Endodermal cell (in vitro differentiated cells): ENCODE results near the gene COX4I2. TPM values are rescaled to one million over a fixed set of nuclear protein-coding genes. Genes with fewer than 3 reads are reported as not detected.

Experiments
- DNase-seq: peaks from one replicate; pipeline ENCODE4 v3.0.0-alpha.2; 2017
- H3K27ac ChIP-seq: 2 replicates; pipeline ENCODE4 v1.5.1; 2013; ENCODE audit warnings: mild to moderate bottlenecking, low read depth, low read length, moderate library complexity
- H3K27me3 ChIP-seq: 2 replicates; pipeline ENCODE4 v1.6.1; 2013; ENCODE audit warnings: mild to moderate bottlenecking, low read length, moderate library complexity; ENCODE audit not compliant: insufficient read depth, control insufficient read depth, poor library complexity, severe bottlenecking
- H3K36me3 ChIP-seq: 2 replicates; pipeline ENCODE4 v1.7.0; 2013; ENCODE audit warnings: mild to moderate bottlenecking, low read length, moderate library complexity; ENCODE audit not compliant: control insufficient read depth, insufficient read depth
- H3K4me1 ChIP-seq: one replicate; pipeline ENCODE4 v1.7.0; 2013; ENCODE audit warnings: low read length; ENCODE audit not compliant: control insufficient read depth, insufficient read depth
- H3K4me3 ChIP-seq: 2 replicates; pipeline ENCODE4 v1.5.1; 2013; ENCODE audit warnings: mild to moderate bottlenecking, low read length, moderate library complexity
- H3K9ac ChIP-seq: 2 replicates; pipeline ENCODE4 v1.6.1; 2013; ENCODE audit warnings: mild to moderate bottlenecking, low read length, moderate library complexity; ENCODE audit not compliant: poor library complexity, severe bottlenecking; ENCODE audit errors: extremely low read depth
- H3K9me3 ChIP-seq: 2 replicates; pipeline ENCODE4 v1.6.1; 2013; ENCODE audit warnings: mild to moderate bottlenecking, low read length, moderate library complexity; ENCODE audit not compliant: control insufficient read depth
- H3K27ac Mint-ChIP-seq: 2 replicates; pipeline ENCODE4 v1.8.0; 2020; ENCODE audit warnings: mixed read lengths
- H3K27me3 Mint-ChIP-seq: 2 replicates; pipeline ENCODE4 v1.8.0; 2021; ENCODE audit warnings: mild to moderate bottlenecking, mixed read lengths; ENCODE audit not compliant: insufficient read depth
- H3K36me3 Mint-ChIP-seq: 2 replicates; pipeline ENCODE4 v1.8.0; 2020; ENCODE audit warnings: low read depth, mixed read lengths
- H3K4me1 Mint-ChIP-seq: 2 replicates; pipeline ENCODE4 v1.8.0; 2020; ENCODE audit warnings: mixed read lengths
- H3K4me3 Mint-ChIP-seq: 2 replicates; pipeline ENCODE4 v1.8.0; 2020; ENCODE audit warnings: mild to moderate bottlenecking, moderate library complexity, mixed read lengths
- H3K9me3 Mint-ChIP-seq: 2 replicates; pipeline ENCODE4 v1.8.0; 2020; ENCODE audit warnings: mild to moderate bottlenecking, mixed read lengths
- CTCF ChIP-seq: fragments of 200-600 bp; sonication (generic); conservative IDR thresholded peaks from 2 replicates; pipeline ENCODE4 v1.5.0; 2021; ENCODE audit warnings: antibody characterized with exemption, mild to moderate bottlenecking
- WGBS, 2 experiments: methylation state at CpG; one replicate each; pipeline versions ENCODE4 v1.1.5 to v1.1.7; 2013; ENCODE audit warnings: missing lambda C conversion rate in 2 of 2, mixed read lengths in 1 of 2; ENCODE audit not compliant: insufficient coverage in 1 of 2, insufficient read length in 1 of 2; 5-methylcytosine and 5-hydroxymethylcytosine counted together
- total RNA-seq, 2 donors: library from RNA; stranded (reverse); fragmentation: NEBNext Ultra II Directional in 1 of 2; extraction: Animal tissue kit (Norgen Biotek cat#: 25700) in 1 of 2; gene quantifications; 2 replicates in 1 of 2; 3 replicates in 1 of 2; pipeline ENCODE4 v1.2.1, GENCODE V29; 2021

The COX4I2 gene
- total RNA-seq, 2 donors from 2014 or later: not detected

- Histone ChIP-seq H3K9me3 (no peaks in the 10 kb centered on the region), H3K27ac (no peak overlapping the region), H3K9ac (no peak overlapping the region), H3K27me3 (no peaks in the 10 kb centered on the region), H3K4me3 (no peak overlapping the region), H3K4me1 (no peaks in the 10 kb centered on the region), H3K36me3 (no peaks in the 10 kb centered on the region)
- Mint-ChIP-seq H3K27ac (peak overlapping the region; percentile 78), H3K4me3 (no peak overlapping the region), H3K4me1 (peaks cover 24% of the 10 kb centered on the region), H3K27me3 (no peaks in the 10 kb centered on the region), H3K9me3 (no peaks in the 10 kb centered on the region), H3K36me3 (no peaks in the 10 kb centered on the region)
- 73% methylated on average over 2 of the region's 2 CpGs; no CpG with 5 or more reads in 1 of the 2 experiments for WGBS, 2 experiments
- DNase-seq: no peak
- no peak for TF ChIP-seq CTCF
These were observed 40.2 kb upstream of the COX4I2 start for GRCh38 chr20:31597481-31597855.

DNA sequence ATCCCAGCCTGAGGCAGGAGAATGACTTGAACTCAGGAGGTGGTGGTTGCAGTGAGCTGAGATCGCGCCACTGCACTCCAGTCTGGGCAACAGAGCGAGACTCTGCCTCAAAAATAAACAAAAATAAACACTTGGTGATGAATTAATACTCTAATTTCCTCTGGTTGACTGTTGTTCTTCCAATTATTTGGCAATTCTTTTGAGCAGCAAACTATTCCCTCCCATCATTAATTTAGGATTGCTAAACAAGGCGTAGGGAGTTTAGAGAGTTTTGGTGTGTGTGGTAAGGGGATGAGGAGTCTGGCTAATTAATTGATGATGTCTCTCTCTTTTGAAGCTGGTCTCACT lies 35.3 kb upstream of the COX4I2 start:
- WGBS, 2 experiments: 94 to 100% methylated on average over 2 to 4 of the region's 4 CpGs
- H3K9me3 ChIP-seq: no peaks in the 10 kb centered on the region
- no peaks in the 10 kb centered on the region for H3K9me3 Mint-ChIP-seq
- no peak overlapping the region for H3K9ac ChIP-seq
- H3K27me3 ChIP-seq: no peaks in the 10 kb centered on the region
- peaks cover 27% of the 10 kb centered on the region for H3K4me1 Mint-ChIP-seq
- no peak for TF ChIP-seq CTCF
- H3K27ac Mint-ChIP-seq: peak overlapping the region; percentile 99
- H3K4me3 ChIP-seq: no peak overlapping the region
- peak overlapping the region; percentile 63 for H3K27ac ChIP-seq
- peaks cover 20% of the 10 kb centered on the region for H3K36me3 Mint-ChIP-seq
- no peak overlapping the region for H3K4me3 Mint-ChIP-seq
- no peaks in the 10 kb centered on the region for H3K36me3 ChIP-seq
- no peak for DNase-seq
- peaks cover 10% of the 10 kb centered on the region for H3K4me1 ChIP-seq
- no peaks in the 10 kb centered on the region for H3K27me3 Mint-ChIP-seq

- WGBS, 2 experiments: 89 to 91% methylated on average over 13 to 17 of the region's 17 CpGs
- no peaks in the 10 kb centered on the region for H3K27me3 ChIP-seq
- peaks cover 15% of the 10 kb centered on the region for H3K4me1 ChIP-seq
- H3K4me1 Mint-ChIP-seq: peaks cover 30% of the 10 kb centered on the region
- no peaks in the 10 kb centered on the region for H3K9me3 ChIP-seq
- H3K4me3 Mint-ChIP-seq: peak overlapping the region; percentile 99
- H3K27ac ChIP-seq: peak overlapping the region; percentile 63
- no peaks in the 10 kb centered on the region for H3K36me3 ChIP-seq
- peak overlapping the region; percentile 99 for H3K27ac Mint-ChIP-seq
- no peaks in the 10 kb centered on the region for H3K27me3 Mint-ChIP-seq
- H3K9ac ChIP-seq: no peak overlapping the region
- H3K4me3 ChIP-seq: no peak overlapping the region
- peak; percentile 55 for DNase-seq
- H3K9me3 Mint-ChIP-seq: no peaks in the 10 kb centered on the region
- no peak for TF ChIP-seq CTCF
- H3K36me3 Mint-ChIP-seq: peaks cover 20% of the 10 kb centered on the region
These were observed 34.8 kb upstream of the COX4I2 start for GRCh38 chr20:31602779-31603441.
